ENCODE data around the gene SLC7A14. TPM values are rescaled to one million over a fixed set of nuclear protein-coding genes. Genes with fewer than 3 reads are reported as not detected.
"Not testable (repeated sequence)": the region's sequence is repeated elsewhere in the genome, so short reads cannot be mapped to it uniquely, and the experiment has no call there.

The SLC7A14 gene
- polyA plus RNA-seq, 1 donor from 2014 or later = not detected

GRCh38 chr3:170605490-170605889, 19.6 kb upstream of the SLC7A14 start:
- H3K36me3 Mint-ChIP-seq = no peaks in the 10 kb centered on the region
- no peaks in the 10 kb centered on the region for H3K9me3 Mint-ChIP-seq
- H3K4me3 Mint-ChIP-seq = no peak overlapping the region
- no peak overlapping the region for H3K27ac Mint-ChIP-seq
- peaks cover 10% of the 10 kb centered on the region for H3K27me3 Mint-ChIP-seq
- H3K4me1 Mint-ChIP-seq = no peaks in the 10 kb centered on the region

- H3K4me3 Mint-ChIP-seq = no peak overlapping the region
- no peaks in the 10 kb centered on the region for H3K4me1 Mint-ChIP-seq
- no peaks in the 10 kb centered on the region for H3K9me3 Mint-ChIP-seq
- no peaks in the 10 kb centered on the region for H3K36me3 Mint-ChIP-seq
- peaks cover 6% of the 10 kb centered on the region for H3K27me3 Mint-ChIP-seq
- H3K27ac Mint-ChIP-seq = no peak overlapping the region
Measured at GRCh38 chr3:170603770-170604510, 18.1 kb upstream of the SLC7A14 start.

DNA sequence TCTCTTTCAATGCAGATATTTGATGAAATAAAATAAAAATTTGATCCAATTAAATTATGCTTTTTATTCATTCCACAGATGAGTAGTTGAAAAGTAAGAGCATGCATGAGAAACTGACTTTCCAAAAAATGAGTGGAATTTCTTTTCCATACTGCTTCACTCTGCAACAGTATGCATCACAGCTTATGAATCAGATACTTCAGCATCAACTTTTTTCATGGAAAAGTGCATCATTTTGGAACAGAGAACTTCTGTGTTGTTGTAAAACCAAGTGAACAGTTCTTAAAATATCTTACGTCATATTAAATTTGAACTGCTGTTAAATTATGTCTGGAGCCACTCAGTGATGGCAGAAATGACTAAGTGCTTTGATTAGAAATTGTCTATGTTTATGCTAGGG, 16.7 kb upstream of the SLC7A14 start:
- H3K36me3 Mint-ChIP-seq = no peaks in the 10 kb centered on the region
- no peak overlapping the region for H3K4me3 Mint-ChIP-seq
- H3K4me1 Mint-ChIP-seq = no peaks in the 10 kb centered on the region
- no peak overlapping the region for H3K27ac Mint-ChIP-seq
- no peaks in the 10 kb centered on the region for H3K9me3 Mint-ChIP-seq
- peaks cover 6% of the 10 kb centered on the region for H3K27me3 Mint-ChIP-seq

- Mint-ChIP-seq H3K36me3 (no peaks in the 10 kb centered on the region), H3K27ac (no peak overlapping the region), H3K4me1 (no peaks in the 10 kb centered on the region), H3K9me3 (peaks cover 0 to 2% (median 0%) of the 10 kb centered on the region in 3 donors), H3K27me3 (peaks cover 6% of the 10 kb centered on the region), H3K4me3 (no peak overlapping the region)
Measured at GRCh38 chr3:170600005-170600624, 14.2 kb upstream of the SLC7A14 start.

DNA sequence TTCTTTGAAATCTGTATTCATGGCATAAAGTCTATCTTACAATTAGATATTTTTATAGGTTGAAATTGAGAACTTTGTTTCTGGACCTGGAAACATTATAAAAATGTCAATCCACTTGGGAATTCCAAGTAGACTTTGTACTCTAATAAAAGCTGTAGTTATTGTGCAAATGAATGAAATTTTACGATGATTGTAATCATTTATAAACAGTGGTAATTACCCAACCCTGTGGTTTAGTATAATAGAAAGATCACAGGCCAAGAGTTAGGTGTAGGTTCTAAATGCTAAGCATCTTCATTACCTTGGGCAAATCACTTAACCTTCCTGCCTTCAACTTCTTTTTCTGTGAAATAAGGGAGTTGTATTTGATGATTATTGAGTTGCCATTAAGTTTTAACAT, 13.2 kb upstream of the SLC7A14 start:
- peaks cover 5% of the 10 kb centered on the region for H3K27me3 Mint-ChIP-seq
- peaks cover 0 to 2% (median 0%) of the 10 kb centered on the region in 3 donors for H3K9me3 Mint-ChIP-seq
- H3K36me3 Mint-ChIP-seq = no peaks in the 10 kb centered on the region
- H3K27ac Mint-ChIP-seq = no peak overlapping the region
- no peaks in the 10 kb centered on the region for H3K4me1 Mint-ChIP-seq
- H3K4me3 Mint-ChIP-seq = no peak overlapping the region

DNA sequence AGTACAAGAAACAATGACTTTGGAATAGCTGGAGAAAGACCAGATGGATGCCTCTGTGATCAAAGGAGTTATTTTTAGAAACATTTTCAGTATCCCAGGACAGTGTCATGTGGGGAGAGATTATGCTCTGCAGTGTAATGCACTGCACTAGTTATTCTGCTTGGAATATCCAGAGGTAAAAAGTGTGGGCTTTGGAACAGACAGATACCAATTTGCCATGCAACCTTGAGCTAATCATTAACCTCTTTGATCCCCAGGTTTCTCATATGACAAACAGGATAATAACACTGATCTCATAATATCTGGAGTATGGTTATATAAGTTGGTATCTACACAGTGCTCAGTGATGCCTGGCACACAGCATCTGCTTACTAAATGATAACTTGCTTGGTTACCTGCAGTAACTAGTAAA, 12.2 kb upstream of the SLC7A14 start:
- Mint-ChIP-seq H3K9me3 (peaks cover 0 to 2% (median 0%) of the 10 kb centered on the region in 3 donors), H3K27me3 (peaks cover 9% of the 10 kb centered on the region)

GRCh38 chr3:170594528-170594927, 8.7 kb upstream of the SLC7A14 start:
- H3K27me3 Mint-ChIP-seq = peaks cover 14% of the 10 kb centered on the region
- H3K9me3 Mint-ChIP-seq = peaks cover 0 to 2% (median 0%) of the 10 kb centered on the region in 3 donors
- H3K36me3 Mint-ChIP-seq = no peaks in the 10 kb centered on the region
- H3K4me3 Mint-ChIP-seq = no peak overlapping the region
- H3K27ac Mint-ChIP-seq = no peak overlapping the region
- H3K4me1 Mint-ChIP-seq = no peaks in the 10 kb centered on the region

More for the DNA sequence above, 12.2 kb upstream of the SLC7A14 start:
- Mint-ChIP-seq H3K36me3 (no peaks in the 10 kb centered on the region), H3K27ac (no peak overlapping the region), H3K4me1 (no peaks in the 10 kb centered on the region), H3K4me3 (no peak overlapping the region)

GRCh38 chr3:170593634-170594033, 7.8 kb upstream of the SLC7A14 start:
- no peak overlapping the region for H3K27ac Mint-ChIP-seq
- no peaks in the 10 kb centered on the region for H3K4me1 Mint-ChIP-seq
- peaks cover 16% of the 10 kb centered on the region for H3K27me3 Mint-ChIP-seq
- no peaks in the 10 kb centered on the region for H3K36me3 Mint-ChIP-seq
- H3K4me3 Mint-ChIP-seq = no peak overlapping the region
- peaks cover 0 to 2% (median 0%) of the 10 kb centered on the region in 3 donors for H3K9me3 Mint-ChIP-seq

GRCh38 chr3:170589113-170589512, 3.2 kb upstream of the SLC7A14 start:
- Mint-ChIP-seq H3K4me3 (no peak overlapping the region), H3K36me3 (no peaks in the 10 kb centered on the region)

DNA sequence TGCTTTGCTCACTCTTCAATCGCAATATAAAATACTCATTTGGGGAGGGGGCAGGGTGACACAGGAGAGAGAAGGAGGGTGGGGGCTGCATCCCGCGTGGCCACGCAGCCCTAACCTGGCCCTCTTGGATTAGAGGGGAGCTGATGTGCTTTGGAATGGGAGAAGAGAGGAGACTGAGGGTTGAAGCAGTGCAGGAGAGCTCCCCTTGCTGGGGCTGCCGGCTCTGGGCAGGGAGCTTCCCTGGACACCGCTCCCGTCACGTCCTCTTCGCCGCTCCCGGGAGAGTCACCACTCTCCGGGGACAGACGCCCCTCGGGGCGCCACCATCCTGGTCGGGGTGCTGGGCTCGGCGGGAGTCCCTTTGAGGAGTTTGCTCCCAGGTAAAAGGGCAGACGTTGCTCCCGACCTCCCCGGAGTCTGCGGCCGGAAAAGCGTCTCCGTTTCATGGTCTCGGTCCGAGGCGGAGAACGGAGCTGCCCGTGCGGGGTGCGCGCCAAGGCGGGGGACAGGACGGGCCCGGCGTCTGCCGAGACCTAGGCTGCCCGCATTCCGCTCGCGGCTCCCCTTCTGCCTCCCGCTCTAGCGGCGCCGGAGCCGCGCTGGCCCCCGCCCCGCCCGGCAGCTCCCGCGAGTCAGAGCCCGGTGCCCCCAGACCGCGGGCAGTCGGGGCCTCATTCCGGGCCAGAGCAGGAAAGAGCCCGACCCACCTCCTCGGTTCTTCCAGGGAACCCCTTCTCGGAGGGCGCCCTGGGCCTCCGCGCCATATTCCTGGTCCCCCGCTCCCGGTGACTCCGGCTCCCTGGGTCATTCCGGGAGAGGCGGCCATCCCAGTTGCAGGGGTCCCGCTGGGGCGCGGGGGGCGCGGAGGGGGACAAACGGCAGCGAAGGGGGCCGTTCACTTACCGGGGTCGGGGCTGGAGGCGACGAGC, 603 bp downstream of the SLC7A14 start:
- peaks cover 4% of the 10 kb centered on the region for H3K36me3 Mint-ChIP-seq
- peaks cover 40% of the 10 kb centered on the region for H3K27me3 Mint-ChIP-seq
- H3K9me3 Mint-ChIP-seq = peaks cover 0 to 6% (median 4%) of the 10 kb centered on the region in 3 donors
- no peaks in the 10 kb centered on the region for H3K4me1 Mint-ChIP-seq
- no peak overlapping the region for H3K27ac Mint-ChIP-seq
- no peak overlapping the region for H3K4me3 Mint-ChIP-seq

More at GRCh38 chr3:170589113-170589512, 3.2 kb upstream of the SLC7A14 start:
- Mint-ChIP-seq H3K9me3 (peaks cover 0 to 3% (median 2%) of the 10 kb centered on the region in 3 donors), H3K27ac (no peak overlapping the region), H3K27me3 (peaks cover 42% of the 10 kb centered on the region), H3K4me1 (no peaks in the 10 kb centered on the region)

GRCh38 chr3:170584585-170585007, 1.3 kb downstream of the SLC7A14 start:
- no peak overlapping the region for H3K4me3 Mint-ChIP-seq
- H3K27me3 Mint-ChIP-seq = peaks cover 43% of the 10 kb centered on the region
- H3K36me3 Mint-ChIP-seq = peaks cover 4% of the 10 kb centered on the region
- H3K9me3 Mint-ChIP-seq = peaks cover 0 to 6% (median 4%) of the 10 kb centered on the region in 3 donors
- H3K27ac Mint-ChIP-seq = no peak overlapping the region
- no peaks in the 10 kb centered on the region for H3K4me1 Mint-ChIP-seq

- peaks cover 0 to 2% (median 2%) of the 10 kb centered on the region in 3 donors for H3K9me3 Mint-ChIP-seq
- peaks cover 4% of the 10 kb centered on the region for H3K36me3 Mint-ChIP-seq
- peaks cover 31% of the 10 kb centered on the region for H3K27me3 Mint-ChIP-seq
- no peak overlapping the region for H3K4me3 Mint-ChIP-seq
- H3K27ac Mint-ChIP-seq = no peak overlapping the region
- H3K4me1 Mint-ChIP-seq = no peaks in the 10 kb centered on the region
Measured at GRCh38 chr3:170579646-170580045, 6.2 kb downstream of the SLC7A14 start.

DNA sequence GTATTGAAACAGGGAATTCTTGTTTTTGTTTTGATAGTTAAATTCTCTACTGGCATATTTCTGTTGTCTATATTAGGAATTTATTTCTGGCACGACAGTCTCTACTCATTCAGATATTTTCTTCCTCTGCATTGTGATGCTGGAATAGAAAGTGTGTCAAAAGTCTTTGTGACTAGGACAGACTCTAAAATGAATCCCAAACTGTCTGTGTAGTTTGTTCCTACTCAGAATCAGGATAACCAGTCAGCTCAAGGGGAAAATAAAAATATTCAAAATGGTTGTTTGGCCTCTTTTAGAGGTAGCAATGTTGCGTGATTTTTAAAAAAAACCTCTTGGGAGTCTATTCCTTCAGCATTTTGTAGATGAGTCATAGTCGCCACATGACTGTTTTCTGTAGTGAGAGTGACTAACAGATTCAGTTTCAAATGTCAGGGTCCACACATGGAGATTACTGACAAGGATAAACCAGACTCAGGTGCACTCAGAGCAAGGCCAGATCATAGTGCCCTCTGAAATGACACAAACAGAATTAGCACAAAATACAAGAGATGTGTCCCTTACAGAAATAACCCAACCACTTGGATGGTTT, 13.1 kb downstream of the SLC7A14 start:
- Mint-ChIP-seq H3K4me3 (no peak overlapping the region), H3K27me3 (peaks cover 18% of the 10 kb centered on the region), H3K4me1 (no peaks in the 10 kb centered on the region), H3K27ac (no peak overlapping the region), H3K36me3 (no peaks in the 10 kb centered on the region), H3K9me3 (peaks cover 0 to 4% (median 0%) of the 10 kb centered on the region in 3 donors)

GRCh38 chr3:170567598-170567997, 18.3 kb downstream of the SLC7A14 start:
- not testable (repeated sequence) for H3K36me3 Mint-ChIP-seq, H3K27me3 Mint-ChIP-seq, H3K4me3 Mint-ChIP-seq, H3K27ac Mint-ChIP-seq, H3K9me3 Mint-ChIP-seq, H3K4me1 Mint-ChIP-seq

Data from IgD-negative memory B cell (primary cell).